H7 (cell line): ENCODE results near the gene LIMA1. TPM values are rescaled to one million over a fixed set of nuclear protein-coding genes. Genes with fewer than 3 reads are reported as not detected.
"Not testable (repeated sequence)": the region's sequence is repeated elsewhere in the genome, so short reads cannot be mapped to it uniquely, and the experiment has no call there.

Source experiments
- DNase-seq: peaks from one replicate; pipeline ENCODE4 v3.0.0; 2012
- H3K27me3 ChIP-seq: 2 replicates; pipeline ENCODE4 v1.6.0; 2011; ENCODE audit warnings: mild to moderate bottlenecking, low read length; ENCODE audit not compliant: control insufficient read depth, insufficient read depth
- H3K36me3 ChIP-seq: replicated peaks from 2 replicates; pipeline ENCODE4 v1.5.1; 2011; ENCODE audit warnings: low read length; ENCODE audit not compliant: control insufficient read depth, insufficient read depth
- H3K4me3 ChIP-seq: 2 replicates; pipeline ENCODE4 v1.5.1; 2011; ENCODE audit warnings: low read depth, mild to moderate bottlenecking, control low read depth, low read length, moderate library complexity; ENCODE audit not compliant: insufficient read depth
- total RNA-seq: library from RNA; depleted of rRNA; stranded (reverse); fragments of >200 nt; shearing (Covaris generic); gene quantifications from 2 replicates; pipeline ENCODE4 v1.2.3, GENCODE V29; 2014

Gene LIMA1
- total RNA-seq, 1 experiment from 2014 or later: 34.0 TPM

DNA sequence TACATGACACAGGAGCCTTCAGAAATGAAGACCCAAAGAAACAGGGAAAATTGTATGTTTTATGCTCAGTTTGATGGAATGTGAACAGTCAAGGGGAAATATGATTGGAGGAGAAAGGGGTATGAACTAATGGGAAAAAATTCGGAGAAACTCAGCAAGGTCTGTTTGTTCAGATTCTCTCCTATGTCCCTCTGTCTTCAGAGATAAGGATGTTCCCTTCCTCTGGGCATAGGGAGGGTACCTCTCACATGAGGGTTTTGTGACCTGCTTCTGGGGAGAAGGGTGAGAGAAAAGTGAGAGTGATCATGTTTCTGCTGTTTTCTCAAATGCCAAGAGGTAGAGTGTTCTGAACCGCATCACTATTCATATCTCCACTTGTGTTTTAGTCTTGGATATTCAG, 26.6 kb upstream of the LIMA1 start:
- DNase-seq: no peak
- Histone ChIP-seq H3K4me3 (no peak overlapping the region), H3K36me3 (no peaks in the 10 kb centered on the region), H3K27me3 (no peaks in the 10 kb centered on the region)

DNA sequence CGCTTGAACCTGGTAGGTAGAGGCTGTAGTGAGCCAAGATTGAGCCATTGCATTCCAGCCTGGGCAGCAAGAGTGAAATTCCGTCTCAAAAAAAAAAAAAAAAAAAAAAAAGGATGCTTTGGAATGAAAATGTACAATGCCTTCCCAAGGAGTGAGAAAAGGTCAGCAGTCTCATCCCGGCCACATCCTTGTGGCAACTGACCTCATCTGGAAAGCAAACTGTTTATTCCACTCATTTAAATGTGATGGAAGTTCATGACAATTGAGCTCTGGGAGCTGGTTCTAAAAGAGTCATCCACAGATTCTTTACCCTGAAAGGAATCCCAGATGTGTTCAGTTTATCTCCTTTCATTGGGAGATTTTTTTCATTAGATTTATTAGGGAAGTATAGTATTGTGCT, 19.4 kb upstream of the LIMA1 start:
- DNase-seq: no peak
- H3K36me3 ChIP-seq: no peaks in the 10 kb centered on the region
- H3K27me3 ChIP-seq: no peaks in the 10 kb centered on the region
- H3K4me3 ChIP-seq: no peak overlapping the region

DNA sequence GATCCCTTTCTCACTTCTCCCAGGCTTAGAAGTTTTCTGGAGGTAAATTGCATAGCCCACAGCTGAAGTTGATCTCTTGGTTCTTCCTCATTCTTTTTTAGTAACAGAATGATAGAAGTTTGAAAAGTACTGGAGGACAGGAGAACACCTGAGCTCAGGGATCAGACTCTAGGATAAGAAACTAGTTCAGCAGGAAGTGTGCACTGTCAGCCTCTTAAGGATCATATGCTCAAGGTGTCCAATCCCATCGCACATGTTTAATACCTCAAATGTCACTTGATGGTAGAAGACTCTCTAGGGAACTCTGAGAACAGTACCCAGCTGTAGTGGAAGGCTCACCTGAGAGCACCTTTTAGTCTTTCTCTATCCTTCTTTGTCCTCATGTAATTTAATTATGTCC, 14.7 kb upstream of the LIMA1 start:
- no peak for DNase-seq
- Histone ChIP-seq H3K36me3 (no peaks in the 10 kb centered on the region), H3K4me3 (no peak overlapping the region), H3K27me3 (no peaks in the 10 kb centered on the region)

DNA sequence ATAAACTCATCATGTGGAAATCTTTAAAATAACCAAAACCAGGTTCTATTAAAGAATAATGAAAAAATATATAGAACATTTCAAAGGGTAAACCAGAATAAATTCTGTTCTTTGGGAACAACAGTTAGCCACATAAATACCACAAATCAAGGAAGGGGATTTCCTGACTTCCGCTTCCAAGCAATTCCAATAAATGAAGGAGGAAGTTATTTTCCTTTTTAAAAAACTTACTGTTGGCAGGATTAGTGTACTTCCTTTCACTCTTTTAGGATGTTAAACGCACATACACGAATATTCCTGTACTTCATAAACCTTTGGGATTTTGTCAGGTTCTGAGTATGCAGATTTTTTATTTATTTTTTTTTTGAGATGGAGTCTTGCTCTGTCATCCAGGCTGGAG, 13.7 kb upstream of the LIMA1 start:
- Histone ChIP-seq H3K36me3 (no peaks in the 10 kb centered on the region), H3K27me3 (no peaks in the 10 kb centered on the region), H3K4me3 (no peak overlapping the region)
- no peak for DNase-seq

DNA sequence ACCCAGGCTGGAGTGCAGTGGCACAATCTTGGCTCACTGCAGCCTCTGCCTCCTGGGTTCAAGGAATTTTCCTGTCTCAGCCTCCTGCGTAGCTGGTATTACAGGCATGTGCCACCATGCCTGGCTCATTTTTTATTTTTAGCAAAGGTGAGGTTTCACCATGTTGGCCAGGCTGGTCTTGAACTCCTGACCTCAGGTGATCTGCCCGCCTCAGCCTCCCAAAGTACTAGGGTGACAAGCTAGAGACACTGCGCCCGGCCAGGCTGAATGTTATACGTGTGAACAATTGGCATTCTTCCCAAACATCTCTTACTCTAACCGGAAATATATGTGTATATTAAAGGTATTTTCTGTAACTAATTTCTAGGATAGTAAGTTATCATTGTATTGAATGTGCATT, 13.2 kb upstream of the LIMA1 start:
- Histone ChIP-seq H3K36me3 (no peaks in the 10 kb centered on the region), H3K4me3 (no peak overlapping the region), H3K27me3 (no peaks in the 10 kb centered on the region)
- DNase-seq: no peak

DNA sequence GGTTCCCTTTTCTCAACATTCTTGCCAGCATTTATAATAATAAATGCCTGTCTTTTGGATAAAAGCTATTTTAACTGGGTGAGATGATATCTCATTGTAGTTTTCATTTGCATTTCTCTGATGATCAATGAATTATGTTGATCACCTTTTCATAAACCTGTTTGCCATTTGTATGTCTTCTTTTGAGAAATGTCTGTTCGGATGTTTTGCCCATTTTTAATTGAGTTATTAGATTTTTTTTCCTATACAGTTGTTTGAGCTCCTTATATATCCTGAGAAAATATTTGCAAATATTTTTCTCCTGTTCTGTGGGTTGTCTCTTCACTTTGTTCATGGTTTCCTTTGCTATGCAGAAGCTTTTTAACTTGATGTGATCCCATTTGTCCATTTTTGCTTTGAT, 8.1 kb upstream of the LIMA1 start:
- H3K36me3 ChIP-seq: no peaks in the 10 kb centered on the region
- DNase-seq: no peak
- H3K27me3 ChIP-seq: no peaks in the 10 kb centered on the region
- H3K4me3 ChIP-seq: no peak overlapping the region

DNA sequence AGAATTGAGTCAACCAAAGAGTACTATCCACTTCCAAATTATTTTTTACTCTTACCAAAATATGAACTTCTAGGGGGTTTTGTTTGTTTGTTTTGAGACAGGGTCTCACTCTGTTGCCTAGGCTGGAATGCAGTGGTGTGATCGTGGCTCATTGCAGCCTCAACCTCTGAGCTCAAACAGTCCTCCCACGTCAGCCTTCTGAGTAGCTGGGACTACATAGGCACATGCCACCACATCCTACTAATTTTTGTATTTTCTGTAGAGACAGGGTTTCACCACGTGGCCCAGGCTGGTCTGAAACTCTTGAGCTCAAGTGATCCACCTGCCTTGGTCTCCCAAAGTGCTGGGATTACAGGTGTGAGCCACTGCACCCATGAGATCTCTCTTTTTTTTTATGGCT, 7.4 kb upstream of the LIMA1 start:
- H3K27me3 ChIP-seq, H3K36me3 ChIP-seq, H3K4me3 ChIP-seq, DNase-seq: not testable (repeated sequence)

DNA sequence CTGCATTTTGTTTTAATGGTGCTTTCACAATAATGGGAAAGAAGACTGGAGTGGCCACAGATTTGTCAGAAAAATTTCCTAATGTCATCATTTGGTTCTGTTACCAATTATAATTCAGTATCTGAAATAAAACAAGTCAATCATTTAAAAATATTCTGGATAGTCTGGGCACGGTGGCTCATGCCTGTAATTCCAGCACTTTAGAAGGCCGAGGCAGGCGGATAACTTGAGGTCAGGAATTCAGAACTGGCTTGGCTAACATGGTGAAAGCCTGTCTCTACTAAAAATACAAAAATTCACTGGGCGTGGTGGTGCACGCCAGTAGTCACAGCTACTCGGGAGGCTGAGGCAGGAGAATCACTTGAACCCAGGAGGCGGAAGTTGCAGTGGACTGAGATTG, 4.0 kb upstream of the LIMA1 start:
- DNase-seq: no peak
- Histone ChIP-seq H3K36me3 (no peaks in the 10 kb centered on the region), H3K4me3 (no peak overlapping the region), H3K27me3 (peaks cover 6% of the 10 kb centered on the region; the same call in 1 of the 2 replicates)

DNA sequence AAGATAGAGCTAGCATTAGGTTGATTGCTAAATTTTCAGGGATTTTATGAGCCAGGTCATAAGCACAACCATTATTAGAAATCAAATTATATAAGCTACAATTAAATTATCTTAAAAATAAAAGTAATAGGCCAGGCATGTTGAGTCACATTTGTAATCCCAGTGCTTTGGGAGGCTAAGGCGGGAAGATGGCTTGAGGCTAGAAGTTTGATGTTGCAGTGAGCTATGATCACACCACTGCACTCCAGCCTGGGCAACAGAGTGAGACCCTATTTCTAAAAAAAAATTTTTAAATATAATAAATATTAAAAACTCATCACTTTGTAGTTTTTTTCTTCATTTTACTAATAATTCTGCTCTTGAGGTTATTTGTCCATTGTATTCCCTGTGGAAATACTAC, 1.9 kb upstream of the LIMA1 start:
- peaks cover 11% of the 10 kb centered on the region; the same call in 1 of the 2 replicates for H3K27me3 ChIP-seq
- no peak overlapping the region for H3K4me3 ChIP-seq
- DNase-seq: no peak
- no peaks in the 10 kb centered on the region for H3K36me3 ChIP-seq

DNA sequence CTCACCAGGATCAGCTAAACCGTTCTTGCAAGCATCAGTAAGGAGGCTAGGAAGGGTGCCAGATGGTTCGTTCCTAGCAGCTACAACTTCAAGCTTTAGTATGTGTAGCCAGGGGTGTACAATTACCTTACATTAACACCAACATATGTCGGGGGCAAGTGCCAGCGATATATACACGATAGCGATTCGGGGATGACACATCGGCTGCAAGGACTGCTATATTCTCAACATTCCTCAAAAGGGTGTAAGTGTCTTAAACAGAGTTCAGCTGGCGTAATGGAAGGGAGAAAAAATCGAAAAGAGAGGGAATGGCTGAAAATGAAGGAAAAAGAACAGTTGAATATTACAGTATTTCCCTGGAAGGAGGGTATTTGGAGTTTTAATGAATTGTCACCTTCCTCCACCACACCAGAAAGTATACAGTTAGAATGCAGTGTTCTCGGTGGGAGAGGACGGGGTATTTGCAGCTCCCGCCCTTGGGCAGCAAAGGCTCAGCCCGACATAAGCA, 545 bp downstream of the LIMA1 start:
- no peaks in the 10 kb centered on the region for H3K36me3 ChIP-seq
- H3K4me3 ChIP-seq: peak overlapping the region; percentile 68
- DNase-seq: no peak
- H3K27me3 ChIP-seq: peaks cover 11% of the 10 kb centered on the region; the same call in 1 of the 2 replicates

DNA sequence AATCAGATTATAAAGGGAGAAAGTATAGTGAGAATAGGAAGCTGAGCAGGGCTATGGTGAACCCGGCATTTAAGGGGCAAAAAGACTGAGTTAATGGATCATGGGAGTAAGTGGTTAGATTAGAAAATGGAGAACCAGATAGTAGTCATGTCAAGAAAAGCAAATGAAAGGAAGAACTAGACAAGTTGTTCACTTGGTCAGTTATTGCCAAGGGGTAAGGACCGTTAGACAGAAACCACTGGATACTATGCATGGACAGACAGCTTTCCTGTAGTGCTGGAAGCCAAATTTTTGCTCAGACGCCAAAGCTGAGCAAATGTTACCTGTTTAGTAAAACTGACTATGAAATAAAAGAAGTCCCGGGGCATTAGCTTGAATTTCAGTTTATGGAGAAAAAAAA, 3.8 kb downstream of the LIMA1 start:
- Histone ChIP-seq H3K27me3 (peaks cover 11% of the 10 kb centered on the region; the same call in 1 of the 2 replicates), H3K36me3 (no peaks in the 10 kb centered on the region), H3K4me3 (no peak overlapping the region)
- no peak for DNase-seq

DNA sequence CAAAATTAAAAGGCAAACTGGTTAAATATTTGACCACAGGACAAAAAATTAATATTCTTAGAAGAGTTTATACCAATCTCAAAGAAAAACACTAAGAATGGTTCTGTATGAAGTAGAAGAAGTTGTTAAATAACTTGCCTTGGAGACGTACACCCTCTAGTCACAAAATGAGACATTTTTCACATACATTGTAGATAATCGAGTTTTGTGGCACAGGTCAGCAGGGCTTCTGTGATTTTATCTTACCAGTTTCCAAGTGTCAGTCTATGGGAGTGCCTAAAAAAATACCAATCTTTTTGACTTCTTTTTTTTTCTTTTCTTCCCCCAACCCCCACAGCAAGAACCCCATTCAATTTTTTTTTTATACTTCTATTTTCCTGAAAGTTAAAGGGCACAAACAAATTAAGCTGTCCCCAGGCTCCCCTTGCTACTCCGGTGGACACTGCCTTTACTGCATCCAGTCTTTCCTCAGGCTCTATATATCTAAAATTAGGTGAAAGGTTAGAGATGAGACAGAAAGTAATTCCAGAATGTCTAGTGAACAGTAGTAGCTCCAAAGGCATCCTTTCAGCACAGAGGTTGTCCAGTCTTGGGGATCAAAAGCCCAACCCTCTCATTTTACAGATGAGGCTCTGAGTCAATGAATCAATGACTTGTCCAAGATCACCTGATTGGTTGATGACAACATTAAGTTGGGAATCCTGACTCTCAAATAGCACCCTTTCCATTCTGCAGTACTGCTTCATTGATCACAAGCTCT, 6.2 kb downstream of the LIMA1 start:
- Histone ChIP-seq H3K36me3 (no peaks in the 10 kb centered on the region), H3K27me3 (peaks cover 3% of the 10 kb centered on the region; the same call in 1 of the 2 replicates), H3K4me3 (no peak overlapping the region)
- no peak for DNase-seq

DNA sequence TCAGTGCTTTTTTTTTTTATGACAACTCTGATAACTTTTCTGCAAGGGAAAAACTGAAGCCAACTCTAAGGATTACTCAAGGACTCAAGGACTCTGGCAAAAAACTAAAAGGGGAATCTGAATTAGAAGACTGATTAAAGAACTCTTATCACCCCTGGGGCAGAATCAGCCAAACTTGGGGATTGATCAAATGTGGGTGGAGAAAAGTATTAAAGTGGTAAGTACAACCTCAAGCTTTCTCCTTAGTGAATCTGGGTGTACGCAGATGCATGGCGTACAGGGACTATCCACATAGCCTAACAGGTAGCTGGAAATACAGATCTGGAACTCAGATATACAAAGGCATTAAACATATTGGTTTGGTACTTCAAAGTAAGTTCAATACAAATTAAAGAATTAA, 7.3 kb downstream of the LIMA1 start:
- Histone ChIP-seq H3K27me3 (no peaks in the 10 kb centered on the region; the same call in 1 of the 2 replicates), H3K36me3 (no peaks in the 10 kb centered on the region), H3K4me3 (no peak overlapping the region)
- DNase-seq: no peak

DNA sequence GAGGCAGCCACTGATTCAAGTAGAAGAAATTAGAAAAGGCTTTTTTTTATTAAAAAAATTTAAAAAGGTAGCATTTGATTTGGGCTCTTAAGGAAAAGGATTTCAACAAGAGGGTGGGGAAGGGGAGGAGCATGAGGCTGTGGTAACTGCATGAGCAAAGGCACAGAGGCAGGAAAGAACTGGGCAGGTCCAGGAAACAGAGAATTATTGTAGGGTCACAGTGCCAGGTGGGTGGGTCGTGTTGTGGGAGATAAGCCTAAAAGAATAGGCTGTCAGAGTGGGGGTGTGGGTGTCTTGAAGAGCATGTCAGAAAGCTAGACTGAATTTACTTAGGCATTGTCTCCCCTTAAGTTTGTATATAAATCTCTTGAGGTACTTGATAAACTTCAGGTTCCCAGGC, 7.8 kb downstream of the LIMA1 start:
- Histone ChIP-seq H3K4me3 (no peak overlapping the region), H3K36me3 (no peaks in the 10 kb centered on the region), H3K27me3 (no peaks in the 10 kb centered on the region)
- no peak for DNase-seq

DNA sequence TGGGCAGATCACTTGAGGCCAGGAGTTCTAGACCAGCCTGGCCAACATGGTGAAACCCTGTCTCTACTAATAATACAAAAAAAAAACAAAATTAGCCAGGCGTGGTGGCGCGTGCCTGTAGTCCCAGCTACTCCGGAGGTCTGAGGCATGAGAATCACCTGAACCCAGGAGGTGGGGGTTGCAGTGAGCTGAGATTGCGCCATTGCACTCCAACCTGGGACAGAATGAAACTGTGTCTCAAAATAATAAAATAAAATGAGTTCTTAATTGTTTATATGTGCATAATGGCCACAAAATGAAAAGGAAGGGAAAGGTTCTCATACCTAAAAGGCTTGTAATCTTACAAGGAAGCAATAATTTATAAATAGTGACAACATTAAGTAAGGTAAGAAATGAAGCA, 8.2 kb downstream of the LIMA1 start:
- not testable (repeated sequence) for H3K27me3 ChIP-seq, DNase-seq, H3K36me3 ChIP-seq, H3K4me3 ChIP-seq
